T47D (cell line): ENCODE results near the gene RAD23B.
"Not testable (repeated sequence)": the region's sequence is repeated elsewhere in the genome, so short reads cannot be mapped to it uniquely, and the experiment has no call there.

Source experiments
- DNase-seq, 2 experiments: peaks; one replicate each; pipeline versions ENCODE4 v3.0.0 to v3.0.0-alpha.2; 2011 to 2012; ENCODE audit warnings: low read depth in 1 of 2, low spot score in 1 of 2
- JUND ChIP-seq: IDR thresholded peaks from 2 replicates; pipeline ENCODE4 v1.6.1; 2012; ENCODE audit warnings: low read depth
- in situ Hi-C: cut with HindIII; loops from 2 replicates; pipeline ENCODE4 v1.10.0; 2016; ENCODE audit warnings: low sequenced_read_pairs, low pct_unique_long_range_greater_than_20kb

RAD23B gene

DNA sequence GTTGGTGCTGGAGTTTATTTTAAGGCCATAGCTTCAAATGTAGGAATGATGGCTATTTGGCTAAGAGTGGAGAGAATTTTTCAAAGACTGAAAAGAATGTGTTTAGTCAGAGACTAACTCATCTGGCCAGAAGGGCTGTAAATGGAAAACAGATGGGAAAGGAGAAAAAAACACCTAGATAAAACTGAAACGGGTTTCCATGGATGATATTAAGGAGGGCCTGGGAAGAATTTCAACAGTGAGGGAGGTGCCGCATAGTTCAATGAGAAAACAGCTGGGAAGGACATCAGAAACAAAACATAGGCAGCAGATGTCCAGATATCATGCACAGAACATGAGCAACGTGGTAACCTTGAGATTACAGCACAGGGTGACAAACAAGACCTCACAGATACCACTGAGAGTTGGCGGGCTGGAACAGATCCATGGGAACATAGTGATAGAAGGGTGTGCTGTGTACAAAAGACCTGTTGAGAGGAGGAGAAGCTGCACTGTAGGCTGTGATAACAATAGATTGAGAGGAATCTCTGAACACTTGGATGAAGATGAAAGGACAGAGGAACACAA lies 31.2 kb upstream of the RAD23B start:
- no peak for TF ChIP-seq JUND
- in situ Hi-C loops, result no loop called here
- no peak for DNase-seq

DNA sequence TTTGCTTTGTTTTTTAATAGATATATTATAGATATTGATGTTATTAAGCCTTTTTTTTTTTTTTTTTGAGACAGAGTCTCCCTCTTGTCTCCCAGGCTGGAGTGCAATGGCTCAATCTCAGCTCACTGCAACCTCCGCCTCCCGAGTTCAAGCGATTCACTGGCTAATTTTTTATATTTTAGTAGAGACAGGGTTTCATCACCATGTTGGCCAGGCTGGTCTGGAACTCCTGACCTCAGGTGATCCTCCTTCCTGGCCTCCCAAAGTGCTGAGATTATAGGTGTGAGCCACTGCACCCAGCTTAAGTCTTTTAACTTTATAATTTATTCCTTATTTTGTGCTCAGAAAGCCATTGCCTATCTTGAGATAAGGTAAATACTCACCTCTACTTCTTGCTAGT lies 24.2 kb upstream of the RAD23B start:
- no peak for TF ChIP-seq JUND
- DNase-seq, result no peak
- in situ Hi-C loops, result no loop called here

DNA sequence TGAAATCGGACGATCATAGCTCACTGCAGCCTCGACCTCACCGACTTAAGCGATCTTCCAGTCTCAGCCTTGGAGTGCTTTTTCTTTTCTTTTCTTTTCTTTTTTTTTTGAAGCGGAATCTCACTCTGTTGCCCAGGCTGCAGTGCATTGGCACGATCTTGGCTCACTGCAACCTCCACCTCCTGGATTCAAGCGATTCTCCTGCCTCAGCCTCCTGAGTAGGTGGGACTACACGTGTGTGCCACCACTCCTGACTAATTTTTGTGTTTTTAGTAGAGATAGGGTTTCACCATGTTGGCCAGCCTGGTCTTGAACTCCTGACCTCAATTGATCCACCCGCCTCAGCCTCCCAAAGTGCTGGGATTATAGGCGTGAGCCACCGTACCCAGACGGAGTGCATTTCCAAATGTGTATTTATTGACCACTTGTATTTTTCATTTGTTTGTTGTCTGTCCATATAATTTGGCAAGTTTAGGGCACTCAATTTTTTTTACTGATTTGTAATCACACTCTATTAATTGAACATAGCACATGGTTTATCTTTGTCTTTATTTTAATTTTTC lies 23.2 kb upstream of the RAD23B start:
- DNase-seq, in situ Hi-C loops: not testable (repeated sequence)

DNA sequence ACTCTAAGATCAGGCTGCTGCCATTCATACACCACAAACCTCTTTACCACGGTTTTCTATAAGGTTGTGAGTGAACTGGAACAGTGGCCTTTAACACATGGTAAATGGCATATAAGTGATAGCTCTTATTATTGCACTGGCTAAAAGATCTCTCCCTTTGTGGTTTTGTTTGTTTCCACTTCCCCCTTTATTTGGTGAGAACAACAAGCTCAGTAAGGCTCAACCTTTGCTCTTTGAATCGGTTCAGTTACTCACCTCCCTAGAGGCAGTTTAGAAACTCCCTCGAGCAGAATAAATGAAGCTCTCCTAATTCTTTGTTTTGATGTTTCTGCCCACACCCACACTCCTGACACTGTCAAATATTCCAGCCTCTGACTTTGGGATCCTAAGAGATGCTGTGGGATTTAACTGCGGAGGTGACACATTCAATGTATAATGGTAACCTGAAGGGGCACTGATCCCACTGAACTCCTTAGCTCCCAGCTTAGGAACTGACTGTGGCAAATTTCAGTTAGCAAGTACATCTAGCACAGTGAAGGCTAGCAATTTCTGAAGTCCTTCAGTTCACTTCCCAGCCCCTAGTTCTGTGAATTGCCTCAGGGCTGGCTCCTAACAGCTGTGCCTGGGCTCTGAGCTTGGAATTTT lies 22.5 kb upstream of the RAD23B start:
- no peak for TF ChIP-seq JUND
- DNase-seq, result no peak
- in situ Hi-C loops, result no loop called here

DNA sequence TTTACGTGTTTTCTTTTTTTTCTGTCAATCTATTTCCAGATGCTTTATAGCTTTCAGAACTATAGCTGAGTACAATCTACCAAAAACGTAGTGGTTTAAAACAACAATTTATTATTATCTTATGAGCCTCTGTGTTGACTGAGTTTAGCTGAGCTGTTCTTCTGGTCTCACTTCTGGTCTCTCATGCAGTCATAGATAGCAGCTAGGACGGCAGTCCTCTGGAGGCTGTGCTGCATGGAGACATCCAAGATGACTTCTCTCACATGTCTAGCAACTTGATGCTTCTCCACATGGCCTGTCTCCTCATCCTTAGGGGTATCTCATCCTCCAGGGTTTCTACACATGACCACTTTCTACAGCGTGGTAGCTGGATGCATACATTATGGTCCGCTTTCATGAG lies 22.0 kb upstream of the RAD23B start:
- no peak for TF ChIP-seq JUND
- no peak for DNase-seq
- in situ Hi-C loops, result no loop called here

DNA sequence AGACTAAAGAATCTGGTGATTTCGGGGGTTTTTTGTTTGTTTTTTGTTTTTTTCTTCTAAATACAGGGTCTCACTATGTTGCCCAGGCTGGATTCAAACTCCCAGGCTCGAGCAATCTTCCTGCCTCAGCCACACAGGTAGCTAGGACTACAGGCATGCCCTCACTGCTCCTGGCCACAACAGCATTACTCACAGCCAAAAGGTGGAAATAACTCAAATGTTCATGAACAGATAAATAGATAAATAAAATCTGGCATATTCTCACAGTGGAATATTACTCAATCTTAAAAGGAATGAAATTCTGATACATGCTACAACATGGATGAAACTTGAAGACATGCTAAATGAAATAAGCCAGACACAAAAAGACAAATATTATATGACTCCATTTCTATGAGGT lies 19.8 kb upstream of the RAD23B start:
- no peak for TF ChIP-seq JUND
- no peak for DNase-seq
- in situ Hi-C loops, result no loop called here

DNA sequence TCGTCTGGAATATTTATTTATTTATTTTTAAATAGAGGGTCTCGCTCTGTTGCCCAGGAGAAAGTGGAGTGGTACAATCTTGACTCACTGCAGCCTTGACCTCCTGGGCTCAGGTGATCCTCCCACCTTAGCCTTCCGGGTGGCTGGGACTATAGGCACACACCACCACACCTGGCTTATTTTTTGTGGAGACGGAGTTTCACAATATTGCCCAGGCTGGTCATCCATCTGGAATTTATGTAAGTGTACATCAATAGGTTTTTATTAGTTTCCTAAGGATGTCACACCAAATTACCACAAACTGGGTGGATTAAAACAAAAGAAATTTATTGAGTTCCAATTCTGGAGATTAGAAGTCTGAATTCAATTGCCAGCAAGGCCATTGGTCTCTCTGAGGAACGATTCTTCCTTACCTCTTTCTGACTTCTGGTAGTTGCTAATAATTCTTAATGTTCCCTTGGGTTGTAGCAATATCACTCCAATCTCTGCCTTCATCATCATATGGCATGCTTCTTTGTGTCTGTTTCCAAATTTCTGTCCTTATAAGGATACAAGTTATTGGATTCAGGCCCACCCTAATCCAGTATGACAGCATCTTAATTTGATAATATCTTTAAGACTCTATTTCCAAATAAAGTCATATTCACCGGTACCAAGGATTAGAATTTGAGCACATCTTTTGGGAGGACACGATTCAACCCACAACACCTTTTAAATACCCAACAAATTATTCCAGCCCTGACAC lies 16.3 kb upstream of the RAD23B start:
- no peak for TF ChIP-seq JUND
- in situ Hi-C loops, result no loop called here
- DNase-seq, result no peak

DNA sequence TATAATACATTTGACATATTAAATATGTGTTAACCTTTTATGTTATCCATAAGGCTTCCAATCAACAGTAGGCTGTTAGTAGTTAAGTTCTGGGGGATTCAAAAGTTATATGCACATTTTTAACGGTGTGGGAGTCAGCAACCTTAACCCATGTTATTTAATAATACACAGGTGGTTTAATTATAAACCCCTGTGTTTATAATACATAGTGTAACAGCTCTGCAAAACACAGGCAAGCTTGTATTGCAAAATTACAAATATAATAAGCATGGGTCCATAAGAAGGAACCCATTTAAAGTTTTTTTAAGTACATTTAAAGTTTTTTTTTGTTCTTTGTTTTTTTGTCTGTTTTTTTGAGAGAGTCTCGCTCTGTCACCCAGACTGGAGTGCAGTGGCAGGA lies 14.5 kb upstream of the RAD23B start:
- in situ Hi-C loops, result no loop called here
- no peak for TF ChIP-seq JUND
- no peak for DNase-seq

DNA sequence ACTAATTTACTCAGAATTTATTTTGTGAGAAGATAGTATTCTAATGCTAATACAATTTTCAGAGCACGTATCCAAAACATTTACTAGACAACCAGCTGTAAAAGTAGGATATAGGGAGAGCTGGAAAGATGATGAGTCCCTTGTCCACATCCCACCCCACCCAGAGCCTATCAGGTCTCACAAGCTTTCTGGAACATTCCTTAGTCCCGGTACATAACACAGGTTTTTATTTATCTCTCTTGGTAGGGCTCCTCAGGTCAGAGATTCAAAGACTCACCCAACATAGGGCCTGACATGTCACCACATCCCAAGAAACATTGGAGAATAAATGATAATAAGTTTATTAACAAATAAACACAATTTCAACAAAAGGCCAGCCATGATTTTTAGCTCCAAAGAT lies 13.8 kb upstream of the RAD23B start:
- TF ChIP-seq JUND, result no peak
- no peak for DNase-seq
- in situ Hi-C loops, result no loop called here

DNA sequence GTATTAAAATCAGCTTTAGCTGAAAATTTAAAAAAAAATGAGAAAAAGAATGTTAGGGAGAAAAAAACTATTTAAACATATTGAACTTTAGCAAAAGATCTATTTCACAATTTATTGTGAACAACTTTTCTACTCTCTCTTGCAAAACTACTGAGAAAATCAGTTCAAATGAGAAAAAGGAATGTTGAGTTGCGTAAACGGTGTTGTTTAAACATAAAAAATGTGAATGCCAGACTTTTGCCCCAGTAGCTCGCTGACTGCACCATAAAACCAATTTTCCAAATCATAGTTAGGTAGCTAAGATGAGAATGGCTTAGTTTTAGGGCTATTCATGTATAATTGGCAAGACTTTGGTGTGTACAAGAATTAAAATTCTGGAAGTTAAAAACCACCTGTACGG lies 13.4 kb upstream of the RAD23B start:
- no peak for TF ChIP-seq JUND
- DNase-seq, result no peak
- in situ Hi-C loops, result no loop called here

DNA sequence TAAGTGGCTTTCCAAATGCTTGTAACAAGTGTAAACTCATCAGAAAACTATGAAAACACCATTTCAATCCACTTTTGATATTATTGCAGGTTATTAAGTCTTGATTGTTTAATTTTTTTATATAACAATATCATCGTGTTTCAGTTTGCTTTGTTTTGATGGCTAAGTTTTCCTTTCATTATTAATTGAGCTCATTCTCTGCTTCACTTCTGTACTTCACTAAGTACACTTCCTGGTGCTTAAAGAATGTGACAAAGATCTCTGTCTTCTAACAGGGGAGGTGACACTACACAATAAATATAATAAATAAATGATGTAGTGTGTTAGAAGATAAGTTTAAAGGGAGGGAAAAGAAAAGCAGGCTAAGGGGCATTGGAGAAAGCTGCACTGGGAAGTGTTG lies 13.0 kb upstream of the RAD23B start:
- in situ Hi-C loops, result no loop called here
- no peak for DNase-seq
- no peak for TF ChIP-seq JUND

DNA sequence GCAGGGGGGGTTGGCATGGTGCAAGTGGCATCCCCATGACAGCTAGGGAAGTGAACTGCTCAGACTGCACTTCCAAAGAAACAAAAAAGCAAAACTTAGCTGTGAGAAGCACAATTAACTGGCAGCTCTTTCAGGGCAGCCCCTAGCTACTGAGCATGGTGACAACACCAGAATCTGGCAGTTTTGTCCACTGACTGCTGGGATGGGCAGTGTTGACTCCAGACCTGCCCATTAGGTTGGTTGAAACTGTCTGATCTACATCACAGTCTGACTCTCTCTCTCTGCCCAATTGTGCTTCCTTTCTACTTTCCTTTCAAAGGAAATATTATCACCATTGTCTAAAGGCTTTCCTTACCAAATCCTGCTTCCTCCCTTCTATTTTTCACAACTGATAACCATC lies 12.5 kb upstream of the RAD23B start:
- no peak for DNase-seq
- in situ Hi-C loops, result no loop called here
- TF ChIP-seq JUND, result no peak

DNA sequence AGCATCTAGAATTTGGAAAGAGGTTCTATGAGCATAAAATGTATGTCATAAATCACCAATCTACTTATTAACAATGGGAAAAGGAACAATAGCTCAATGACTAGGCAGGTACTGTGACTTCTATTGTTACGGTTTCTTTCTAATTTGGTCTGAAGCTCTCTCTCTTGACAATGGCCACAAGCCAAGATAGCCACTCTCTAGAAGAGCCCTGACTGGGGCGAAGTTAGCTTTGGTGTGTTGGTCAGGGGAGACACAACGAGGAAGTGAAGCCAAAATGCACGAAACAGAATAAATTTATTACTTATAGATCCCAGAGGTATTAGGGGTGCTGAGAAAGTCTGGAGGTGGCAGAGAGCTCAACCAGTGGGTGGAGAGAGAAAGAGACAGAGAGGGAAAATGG lies 9.4 kb upstream of the RAD23B start:
- DNase-seq, result no peak
- in situ Hi-C loops, result no loop called here
- TF ChIP-seq JUND, result no peak
